Measurements from ENCODE around the gene FRZB. TPM values are rescaled to one million over a fixed set of nuclear protein-coding genes. Genes with fewer than 3 reads are reported as not detected.

FRZB gene
- total RNA-seq, 2 donors from 2014 or later = 1.8 to 2.4 TPM

DNA sequence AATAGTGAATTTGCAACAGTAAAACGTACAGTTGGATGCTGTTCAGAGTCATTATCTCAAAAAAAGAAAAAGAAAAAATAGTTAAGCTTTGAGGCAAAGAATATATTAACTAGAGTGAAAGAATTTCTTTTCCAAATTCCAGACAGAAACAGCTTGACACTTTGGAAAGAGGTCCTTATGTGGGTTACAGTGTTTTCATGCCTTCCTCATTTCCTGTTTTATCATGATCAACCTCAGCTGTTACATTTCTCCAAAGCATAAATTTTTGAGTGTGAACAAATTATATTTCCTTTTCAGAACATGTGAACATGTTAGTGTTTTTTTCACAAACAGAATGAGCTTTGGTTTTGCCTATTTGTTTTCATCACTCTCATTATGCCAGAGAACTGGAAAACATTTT lies 13.6 kb downstream of the FRZB start:
- H3K9me3 ChIP-seq = no peaks in the 10 kb centered on the region
- no peak for TF ChIP-seq CTCF (IDR thresholded peaks at IDR 0.05)
- H3K36me3 ChIP-seq = no peaks in the 10 kb centered on the region
- no peak for DNase-seq (ENCODE audit: low spot score)
- H3K4me3 ChIP-seq = no peak overlapping the region
- H3K27me3 ChIP-seq = no peaks in the 10 kb centered on the region
- H3K4me1 ChIP-seq = no peaks in the 10 kb centered on the region
- H3K27ac ChIP-seq = no peak overlapping the region

DNA sequence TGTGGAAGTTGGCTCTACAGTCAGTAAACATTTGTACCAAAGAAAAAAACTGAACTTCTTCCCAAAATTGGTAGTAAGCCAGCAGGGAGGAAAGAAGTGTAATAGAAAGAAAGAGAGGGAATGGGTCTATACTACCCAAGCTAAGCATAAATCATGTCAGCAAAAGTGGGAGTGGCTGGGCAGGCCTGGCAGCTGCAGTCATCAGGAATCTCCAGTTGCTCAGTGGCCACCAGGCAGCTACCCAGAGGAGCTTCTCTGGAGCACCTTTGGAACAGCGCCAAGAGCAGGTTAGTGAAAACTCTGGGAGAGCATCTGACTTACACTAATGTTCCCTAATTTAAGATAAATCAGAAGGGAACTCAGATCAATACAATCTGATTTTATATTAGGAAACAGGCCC lies 14.3 kb downstream of the FRZB start:
- Histone ChIP-seq H3K4me1 (no peaks in the 10 kb centered on the region), H3K4me3 (no peak overlapping the region), H3K27ac (no peak overlapping the region), H3K36me3 (no peaks in the 10 kb centered on the region), H3K27me3 (no peaks in the 10 kb centered on the region), H3K9me3 (no peaks in the 10 kb centered on the region)
- no peak for DNase-seq (ENCODE audit: low spot score)
- TF ChIP-seq CTCF (IDR thresholded peaks at IDR 0.05) = no peak

DNA sequence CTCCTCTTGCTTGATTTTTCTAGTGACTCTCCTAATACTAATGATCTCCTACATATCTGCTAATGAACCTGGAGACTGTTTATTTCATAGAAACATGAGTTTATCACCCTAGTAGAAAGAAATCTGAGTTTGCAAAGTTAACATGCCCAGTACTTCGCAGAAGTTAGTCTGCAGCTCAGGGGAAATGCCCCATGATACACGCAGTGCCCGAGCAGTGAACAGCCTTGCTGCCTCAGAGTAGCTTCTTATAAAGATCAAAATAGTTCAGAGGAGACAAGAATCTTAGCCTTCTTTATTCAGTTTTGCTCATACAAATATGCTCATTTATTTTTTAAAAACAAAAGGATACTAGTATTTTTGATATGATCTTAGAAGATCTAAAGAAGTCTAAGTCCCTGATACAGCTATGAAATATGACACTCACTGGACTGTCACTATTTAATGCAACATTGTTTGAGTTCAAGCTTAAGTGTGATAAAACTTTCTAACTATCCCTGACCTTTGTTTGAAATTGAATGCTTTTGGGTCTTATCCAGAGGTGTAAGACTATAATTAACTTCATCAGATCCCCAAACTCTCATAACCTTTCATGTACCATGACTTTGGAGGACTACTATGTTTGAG lies 20.5 kb downstream of the FRZB start:
- no peak overlapping the region for H3K27ac ChIP-seq
- H3K9me3 ChIP-seq = no peaks in the 10 kb centered on the region
- H3K36me3 ChIP-seq = no peaks in the 10 kb centered on the region
- no peak for TF ChIP-seq CTCF (IDR thresholded peaks at IDR 0.05)
- H3K4me1 ChIP-seq = no peaks in the 10 kb centered on the region
- DNase-seq (ENCODE audit: low spot score) = no peak
- no peak overlapping the region for H3K4me3 ChIP-seq
- no peaks in the 10 kb centered on the region for H3K27me3 ChIP-seq

GRCh38 chr2:182836451-182836850 lies 30.0 kb downstream of the FRZB start:
- no peak for TF ChIP-seq CTCF (IDR thresholded peaks at IDR 0.05)

DNA sequence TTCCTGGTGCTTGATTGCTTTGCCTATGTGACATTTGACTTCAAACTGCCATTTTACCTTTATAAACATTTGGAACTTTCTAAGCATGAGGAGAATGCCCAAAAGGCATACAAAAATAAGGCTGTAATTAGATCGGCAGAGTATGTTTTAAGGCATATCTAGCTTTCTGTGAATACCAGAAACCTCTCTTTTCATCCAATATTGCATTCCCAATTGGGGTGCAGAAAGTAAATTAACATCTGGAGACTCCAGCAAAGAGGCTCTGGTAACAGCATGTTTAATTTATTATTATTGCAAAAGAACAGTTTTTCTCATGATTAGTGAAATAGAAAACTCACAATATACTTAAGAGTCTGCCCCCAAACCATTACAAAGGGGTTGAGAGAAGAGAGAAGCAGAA lies 32.1 kb downstream of the FRZB start:
- TF ChIP-seq CTCF (IDR thresholded peaks at IDR 0.05) = no peak
- Histone ChIP-seq H3K27me3 (no peaks in the 10 kb centered on the region), H3K36me3 (no peaks in the 10 kb centered on the region), H3K4me3 (no peak overlapping the region), H3K9me3 (no peaks in the 10 kb centered on the region), H3K27ac (no peak overlapping the region), H3K4me1 (no peaks in the 10 kb centered on the region)
- no peak for DNase-seq (ENCODE audit: low spot score)

More at GRCh38 chr2:182836451-182836850, 30.0 kb downstream of the FRZB start:
- DNase-seq (ENCODE audit: low spot score) = no peak
- Histone ChIP-seq H3K36me3 (no peaks in the 10 kb centered on the region), H3K4me3 (no peak overlapping the region), H3K27me3 (no peaks in the 10 kb centered on the region), H3K9me3 (no peaks in the 10 kb centered on the region), H3K4me1 (no peaks in the 10 kb centered on the region), H3K27ac (no peak overlapping the region)

Measured in right atrium auricular region (tissue), 2 donors.